A172 (cell line): ENCODE data around the gene GPBP1L1. TPM values are rescaled to one million over a fixed set of nuclear protein-coding genes. Genes with fewer than 3 reads are reported as not detected.
"Not testable (repeated sequence)": the region's sequence is repeated elsewhere in the genome, so short reads cannot be mapped to it uniquely, and the experiment has no call there.

Source experiments
- DNase-seq: peaks from one replicate; pipeline ENCODE4 v3.0.0-alpha.2; 2015; ENCODE audit warnings: low spot score
- total RNA-seq: library from RNA; depleted of rRNA; stranded (reverse); fragments of >200 nt; shearing (Covaris generic); gene quantifications from 2 replicates; pipeline ENCODE4 v1.2.3, GENCODE V29; 2014; rRNA removed

Gene GPBP1L1, protein sequence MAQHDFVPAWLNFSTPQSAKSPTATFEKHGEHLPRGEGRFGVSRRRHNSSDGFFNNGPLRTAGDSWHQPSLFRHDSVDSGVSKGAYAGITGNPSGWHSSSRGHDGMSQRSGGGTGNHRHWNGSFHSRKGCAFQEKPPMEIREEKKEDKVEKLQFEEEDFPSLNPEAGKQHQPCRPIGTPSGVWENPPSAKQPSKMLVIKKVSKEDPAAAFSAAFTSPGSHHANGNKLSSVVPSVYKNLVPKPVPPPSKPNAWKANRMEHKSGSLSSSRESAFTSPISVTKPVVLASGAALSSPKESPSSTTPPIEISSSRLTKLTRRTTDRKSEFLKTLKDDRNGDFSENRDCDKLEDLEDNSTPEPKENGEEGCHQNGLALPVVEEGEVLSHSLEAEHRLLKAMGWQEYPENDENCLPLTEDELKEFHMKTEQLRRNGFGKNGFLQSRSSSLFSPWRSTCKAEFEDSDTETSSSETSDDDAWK
- total RNA-seq = 64.5 and 103 TPM in 2 replicates

DNA sequence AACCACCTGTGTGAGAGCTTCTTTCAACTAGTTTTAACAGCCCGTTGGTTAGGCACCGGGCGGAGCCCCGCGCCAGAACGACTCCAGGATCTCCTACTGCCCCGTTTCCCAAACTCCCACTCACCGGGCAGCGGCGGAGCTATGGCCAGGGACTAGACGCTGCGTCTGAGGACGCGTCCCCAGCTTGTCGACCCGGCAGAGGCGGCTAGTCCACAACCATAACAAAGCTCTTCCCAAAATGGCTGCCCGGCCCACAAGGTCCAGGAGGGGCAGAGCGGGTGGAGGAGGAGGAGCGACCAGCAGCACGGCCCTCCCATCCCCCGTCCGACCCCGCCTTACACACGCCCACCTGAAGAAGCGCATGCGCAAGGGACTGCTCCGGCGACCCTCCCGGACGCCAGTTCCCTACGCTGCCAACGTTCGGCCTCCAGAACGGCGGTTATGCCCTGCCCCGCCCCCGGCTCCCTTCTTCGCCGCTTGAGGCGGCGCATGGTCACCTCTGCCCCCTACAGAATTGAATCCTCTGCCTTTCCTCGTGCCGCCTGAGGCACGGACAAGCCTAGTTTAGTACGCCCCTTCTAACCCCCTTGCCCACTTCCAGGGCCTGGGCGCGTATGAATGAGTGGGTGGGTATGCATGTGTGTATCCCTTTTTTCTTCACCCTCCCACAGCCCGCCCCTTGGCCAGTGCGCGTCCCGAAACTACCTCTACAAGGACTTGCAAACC, at the start of gene GPBP1L1:
Gene GPBP1L1, minus strand, starts transcription at position 246 of the 726 bp plus-strand sequence. CDS start 27,446 bp downstream, outside the sequence.
- peak; percentile 93 for DNase-seq

DNA sequence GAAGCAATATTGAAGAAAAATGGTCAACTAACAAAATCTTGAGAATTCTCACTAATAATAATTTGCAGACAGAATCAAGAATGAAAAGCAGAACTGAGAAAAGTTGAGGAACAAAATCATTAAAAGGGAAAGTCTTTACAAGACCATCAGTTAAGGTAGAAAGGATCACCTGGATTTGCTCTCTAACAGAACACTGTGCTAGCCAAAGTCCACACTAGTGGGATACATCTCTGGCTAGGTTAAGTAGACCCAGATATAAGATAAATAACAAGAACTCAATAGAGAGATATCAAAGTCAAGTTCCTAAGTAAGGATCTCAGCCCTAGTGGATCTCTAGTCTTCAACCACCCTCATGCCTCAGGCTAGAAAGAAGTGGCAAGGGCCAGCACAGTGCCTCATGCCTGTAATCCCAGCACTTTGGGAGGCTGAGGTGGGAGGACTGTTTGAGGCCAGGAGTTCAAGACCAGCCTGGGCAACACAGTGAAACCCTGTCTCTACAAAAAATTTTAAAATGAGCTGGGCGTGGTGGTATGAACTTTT, 44.5 kb upstream of the GPBP1L1 start:
- DNase-seq = no peak

DNA sequence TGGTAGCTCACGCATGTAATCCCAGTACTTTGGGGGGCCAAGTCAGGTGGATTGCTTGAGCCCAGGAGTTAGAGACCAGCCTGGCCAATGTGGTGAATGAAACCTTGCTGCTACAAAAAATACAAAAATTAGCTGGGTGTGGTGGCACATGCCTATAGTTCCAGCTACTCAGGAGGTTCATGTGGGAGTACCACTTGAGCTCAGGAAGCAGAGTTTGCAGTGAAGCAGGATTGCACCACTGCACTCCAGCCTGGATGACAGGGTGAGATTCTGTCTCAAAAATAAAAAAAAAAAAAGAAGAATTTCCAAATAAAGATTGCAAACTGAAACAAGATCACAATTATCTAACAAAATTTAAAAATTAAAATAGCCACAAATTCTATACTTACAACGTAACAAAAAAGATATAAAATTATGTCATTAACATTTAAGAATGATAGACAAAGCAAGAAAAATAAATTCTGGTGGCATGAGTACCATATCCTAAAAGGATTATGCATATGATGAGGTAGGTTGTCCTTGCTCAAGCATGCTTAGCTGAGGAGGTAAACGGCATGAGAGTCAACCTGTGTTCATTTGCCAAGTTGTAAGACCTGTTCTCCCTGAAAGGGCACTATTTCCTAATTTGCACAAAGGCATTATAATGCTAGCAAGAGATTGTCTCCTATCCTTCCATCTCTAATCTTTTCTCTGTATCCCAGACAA, 43.9 kb upstream of the GPBP1L1 start:
- no peak for DNase-seq

DNA sequence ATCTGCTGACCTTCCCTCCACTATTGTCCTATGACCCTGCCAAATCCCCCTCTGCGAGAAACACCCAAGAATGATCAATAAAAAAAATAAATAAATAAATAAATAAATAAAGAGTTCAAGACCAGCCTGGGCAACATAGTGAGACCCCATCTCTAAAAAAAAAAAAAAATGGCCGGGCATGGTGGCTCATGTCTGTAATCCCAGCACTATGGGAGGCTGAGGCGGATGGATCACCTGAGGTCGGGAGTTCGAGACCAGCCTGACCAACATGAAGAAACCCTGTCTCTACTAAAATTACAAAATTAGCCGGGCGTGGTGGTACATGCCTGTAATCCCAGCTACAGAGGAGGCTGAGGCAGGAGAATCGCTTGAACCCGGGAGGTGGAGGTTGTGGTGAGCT, 39.7 kb upstream of the GPBP1L1 start:
- not testable (repeated sequence) for DNase-seq

DNA sequence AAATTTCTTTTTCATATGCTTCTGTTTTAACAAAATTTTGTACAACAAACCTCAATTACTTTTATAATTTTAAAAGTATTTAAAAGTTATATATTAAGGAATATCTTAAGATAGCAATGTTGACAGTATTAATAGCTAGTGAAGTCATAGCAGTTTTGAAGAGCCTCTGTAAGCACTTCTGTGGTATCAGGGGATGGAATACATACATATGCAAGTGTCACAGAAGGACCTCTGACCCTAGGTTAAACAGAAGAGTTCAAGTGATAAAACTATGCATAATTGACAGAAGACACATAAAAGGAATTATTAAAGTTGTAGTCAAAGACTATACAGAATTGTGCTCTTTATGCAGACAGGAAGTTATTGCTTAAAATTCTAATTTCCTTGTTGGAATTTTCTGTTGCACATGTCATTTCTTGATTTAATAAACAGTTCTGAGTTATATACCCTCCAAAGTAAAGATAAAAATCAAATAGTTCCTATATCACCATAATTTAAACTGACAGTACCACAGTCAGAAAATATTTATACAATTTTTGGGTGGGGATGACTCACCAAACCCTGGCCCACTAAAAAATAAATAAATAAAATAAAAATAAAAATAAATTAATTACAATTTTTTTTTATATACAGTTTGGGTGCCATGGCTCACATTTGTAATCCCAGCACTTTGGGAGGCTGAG, 37.1 kb upstream of the GPBP1L1 start:
- DNase-seq = no peak

DNA sequence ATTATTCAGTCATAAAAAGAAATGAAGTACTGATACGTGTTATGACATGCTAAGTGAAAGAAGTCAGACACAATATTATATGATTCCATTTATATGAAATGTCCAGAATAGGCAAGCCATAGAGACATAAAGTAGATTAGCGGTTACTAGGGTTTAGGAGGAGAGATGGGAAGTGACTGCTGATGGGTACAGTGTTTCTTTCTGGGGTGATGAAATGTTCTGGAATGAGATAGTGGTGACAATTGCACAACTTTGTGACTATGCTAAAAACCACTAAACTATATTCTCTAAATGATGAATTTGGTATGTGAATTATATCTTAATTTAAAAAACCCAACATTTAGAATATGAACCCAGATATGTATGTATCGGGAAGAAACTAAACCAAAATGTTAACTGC, 36.5 kb upstream of the GPBP1L1 start:
- DNase-seq = no peak

DNA sequence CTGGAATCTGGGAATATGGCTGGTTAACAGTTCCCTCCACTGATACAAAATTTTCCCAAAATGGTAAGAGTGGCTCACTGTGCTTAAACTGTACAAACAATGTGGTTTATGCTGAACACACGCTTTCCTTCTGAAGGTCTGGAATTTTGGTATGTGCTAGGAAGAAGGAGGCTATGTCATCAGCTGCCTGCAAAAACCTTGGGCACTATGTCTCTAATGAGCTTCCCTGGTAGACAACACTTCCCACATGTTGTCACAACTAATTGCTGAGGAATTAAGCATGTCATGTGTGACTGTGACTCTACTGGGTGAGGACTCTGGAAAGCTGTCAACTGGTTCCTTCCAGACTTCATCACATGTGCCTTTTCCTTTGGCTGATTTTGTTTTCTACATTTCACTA, 34.9 kb upstream of the GPBP1L1 start:
- no peak for DNase-seq

DNA sequence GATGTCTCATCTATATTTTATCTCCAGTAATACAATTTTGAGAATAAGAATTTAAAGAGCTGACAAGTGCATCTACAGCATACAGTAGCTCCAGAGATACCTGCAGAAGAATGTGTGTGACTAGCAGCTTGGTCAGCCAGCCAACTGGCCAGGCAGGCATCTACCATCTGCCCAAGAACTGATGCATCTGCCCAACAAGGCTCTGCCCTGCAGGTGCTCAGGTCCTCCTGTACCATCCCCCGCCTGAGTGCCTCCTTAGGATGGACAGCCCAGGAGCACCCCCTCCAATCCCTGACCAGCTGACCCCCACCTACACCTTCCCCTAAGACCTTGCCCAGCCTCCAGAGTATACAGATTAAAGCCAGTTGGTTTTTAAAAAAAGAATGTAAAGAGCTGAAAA, 32.0 kb upstream of the GPBP1L1 start:
- no peak for DNase-seq

DNA sequence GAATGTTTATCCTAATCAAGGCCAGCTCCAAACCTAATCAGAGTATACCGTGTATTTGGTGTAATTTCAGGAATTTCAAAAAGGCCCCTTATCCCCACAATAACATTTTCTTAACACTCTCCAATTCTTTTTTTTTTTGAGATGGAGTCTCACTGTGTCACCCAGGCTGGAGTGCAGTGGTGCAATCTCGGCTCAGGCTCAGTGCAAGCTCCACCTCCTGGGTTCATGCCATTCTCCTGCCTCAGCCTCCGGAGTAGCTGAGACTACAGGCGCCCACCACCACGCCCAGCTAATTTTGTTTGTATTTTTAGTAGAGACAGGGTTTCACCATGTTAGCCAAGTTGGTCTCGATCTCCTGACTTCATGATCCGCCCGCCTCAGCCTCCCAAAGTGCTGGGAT, 31.1 kb upstream of the GPBP1L1 start:
- DNase-seq = not testable (repeated sequence)

DNA sequence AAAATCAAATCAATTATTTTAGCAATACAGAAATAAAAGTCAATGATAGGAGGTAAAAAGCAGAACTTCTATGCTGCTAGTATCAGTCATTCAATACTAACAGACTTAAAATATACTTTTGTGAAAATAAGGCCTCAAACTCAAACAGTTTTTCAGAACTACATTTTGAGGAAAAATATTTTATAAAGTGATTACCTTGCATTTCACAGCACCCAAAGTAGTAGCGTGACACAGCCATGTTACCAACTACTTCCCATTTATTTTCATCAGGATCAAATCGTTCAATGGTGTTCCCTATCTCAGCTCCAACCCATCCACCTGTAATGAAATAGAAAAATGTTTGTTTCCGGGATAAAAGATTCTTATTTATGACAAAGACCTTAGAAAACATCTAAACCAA, 30.4 kb upstream of the GPBP1L1 start:
- DNase-seq = no peak

DNA sequence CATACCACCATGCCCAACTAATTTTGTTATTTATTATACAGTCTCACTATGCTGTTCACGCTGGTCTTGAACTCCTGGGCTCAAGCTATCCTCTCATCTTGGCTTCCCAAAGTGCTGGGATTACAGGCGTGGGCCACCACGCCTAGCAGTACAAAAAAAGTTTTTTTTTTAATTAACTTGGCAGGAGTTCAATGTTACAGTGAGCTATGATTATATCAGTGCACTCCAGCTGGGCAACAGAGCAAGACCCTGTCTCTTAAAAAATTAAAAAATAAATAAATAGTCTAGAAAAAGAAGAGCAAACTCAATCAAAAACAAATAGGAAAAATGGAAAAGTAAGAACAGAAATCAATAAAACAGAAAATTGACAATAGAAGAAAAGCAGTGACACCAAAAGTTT, 27.4 kb upstream of the GPBP1L1 start:
- DNase-seq = no peak

DNA sequence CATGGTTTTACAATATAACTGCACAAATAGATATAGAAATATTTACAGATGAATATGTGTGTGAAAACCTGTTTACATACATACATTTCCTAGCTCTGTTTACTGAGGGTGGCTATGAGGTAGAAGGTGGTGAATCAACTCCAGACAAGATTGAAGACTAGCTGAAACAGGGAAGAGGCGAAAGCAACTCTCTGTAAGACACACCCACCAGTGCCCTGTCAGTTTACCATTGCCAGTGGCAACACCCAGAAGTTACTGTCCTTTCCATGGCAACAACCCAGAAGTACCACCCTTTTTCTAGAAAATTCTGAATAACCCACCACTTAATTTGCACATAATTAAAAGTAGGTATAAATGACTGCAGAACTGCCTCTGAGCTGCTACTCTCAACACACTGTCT, 18.3 kb upstream of the GPBP1L1 start:
- DNase-seq = no peak

DNA sequence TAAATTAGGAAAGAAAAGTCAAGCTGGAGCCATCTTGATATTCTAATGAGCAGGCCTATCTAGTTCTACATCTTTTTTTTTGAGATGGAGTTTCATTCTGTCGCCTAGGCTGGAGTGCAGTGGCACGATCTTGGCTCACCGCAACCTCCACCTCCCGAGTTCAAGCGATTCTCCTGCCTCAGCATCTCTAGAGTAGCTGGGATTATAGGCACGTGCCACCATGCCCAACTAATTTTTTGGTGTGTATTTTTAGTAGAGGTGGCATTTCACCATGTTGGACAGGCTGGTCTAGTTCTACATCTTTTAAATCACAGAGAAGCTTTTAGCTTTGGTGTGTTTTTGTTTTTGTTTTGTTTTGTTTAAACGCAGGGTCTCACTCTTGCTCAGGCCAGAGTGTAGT, 8.5 kb upstream of the GPBP1L1 start:
- no peak for DNase-seq

DNA sequence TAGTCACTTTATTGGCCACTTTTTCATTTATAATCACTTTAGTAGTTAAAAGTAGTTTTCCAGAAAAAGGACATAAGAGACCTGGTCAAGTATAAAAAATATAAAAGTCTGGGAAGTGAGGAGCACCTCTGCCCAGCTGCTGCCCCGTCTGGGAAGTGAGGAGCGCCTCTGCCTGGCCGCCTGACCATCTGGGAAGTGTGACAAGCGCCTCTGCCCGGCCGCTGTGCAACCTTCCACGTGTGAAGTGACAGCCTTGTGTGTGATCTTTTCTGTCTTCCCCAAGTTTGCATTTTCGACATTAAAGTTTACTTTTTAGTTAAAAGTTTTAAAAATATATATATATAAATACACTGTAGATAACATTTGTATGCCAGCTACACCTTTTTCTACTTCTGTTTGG, 7.5 kb upstream of the GPBP1L1 start:
- not testable (repeated sequence) for DNase-seq

DNA sequence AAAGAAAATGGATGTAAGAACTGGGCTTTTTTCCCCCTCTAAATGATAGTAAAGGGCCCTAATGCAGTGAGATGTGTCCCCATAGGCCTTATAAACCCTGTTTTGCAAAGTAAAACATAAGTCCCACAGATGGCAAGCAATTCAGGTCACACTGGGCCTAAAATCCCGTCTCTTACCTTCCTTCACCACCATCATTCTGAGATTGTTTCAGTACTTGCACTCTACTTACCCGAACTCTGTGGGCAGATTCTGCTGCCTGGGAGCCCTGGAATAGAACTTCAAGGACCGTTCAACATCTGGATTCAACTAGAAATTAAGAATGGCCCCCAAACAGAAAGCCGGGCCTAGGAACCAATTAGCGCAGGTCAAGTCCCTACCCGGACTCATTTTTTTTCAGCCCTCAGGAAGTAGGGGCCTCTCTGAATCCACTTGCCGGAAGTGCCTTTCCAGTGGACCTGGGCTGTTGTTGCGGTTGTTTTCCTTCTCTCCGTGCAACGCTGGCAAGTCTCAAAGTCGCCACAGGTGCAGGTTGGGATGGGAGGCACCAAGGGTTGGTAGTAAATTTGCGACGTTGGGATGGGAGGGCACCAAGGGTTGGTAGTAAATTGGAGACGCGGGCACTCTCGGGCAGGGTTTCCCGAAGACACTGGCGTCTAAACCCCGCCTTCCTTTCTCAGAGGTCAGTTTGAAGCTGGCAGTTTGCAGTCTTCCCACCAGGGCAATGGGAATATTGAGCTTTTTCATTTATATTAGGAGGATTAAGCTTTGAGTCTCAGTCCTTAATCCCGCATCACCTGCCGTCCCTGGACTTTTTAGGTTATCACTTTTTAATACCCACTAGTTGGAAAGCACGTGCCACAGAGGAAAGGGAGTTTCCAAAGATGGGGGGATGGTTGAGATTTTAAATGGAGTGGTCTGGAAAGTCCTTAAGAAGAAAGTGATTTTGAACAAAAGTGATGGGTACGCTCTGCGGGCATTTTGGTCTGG, 1.7 kb upstream of the GPBP1L1 start, which contains the start of gene TMEM69:
Gene TMEM69, plus strand, starts transcription at position 428 of the 987 bp plus-strand sequence. CDS start 2,888 bp downstream, outside the sequence.
- peak; percentile 75 for DNase-seq

DNA sequence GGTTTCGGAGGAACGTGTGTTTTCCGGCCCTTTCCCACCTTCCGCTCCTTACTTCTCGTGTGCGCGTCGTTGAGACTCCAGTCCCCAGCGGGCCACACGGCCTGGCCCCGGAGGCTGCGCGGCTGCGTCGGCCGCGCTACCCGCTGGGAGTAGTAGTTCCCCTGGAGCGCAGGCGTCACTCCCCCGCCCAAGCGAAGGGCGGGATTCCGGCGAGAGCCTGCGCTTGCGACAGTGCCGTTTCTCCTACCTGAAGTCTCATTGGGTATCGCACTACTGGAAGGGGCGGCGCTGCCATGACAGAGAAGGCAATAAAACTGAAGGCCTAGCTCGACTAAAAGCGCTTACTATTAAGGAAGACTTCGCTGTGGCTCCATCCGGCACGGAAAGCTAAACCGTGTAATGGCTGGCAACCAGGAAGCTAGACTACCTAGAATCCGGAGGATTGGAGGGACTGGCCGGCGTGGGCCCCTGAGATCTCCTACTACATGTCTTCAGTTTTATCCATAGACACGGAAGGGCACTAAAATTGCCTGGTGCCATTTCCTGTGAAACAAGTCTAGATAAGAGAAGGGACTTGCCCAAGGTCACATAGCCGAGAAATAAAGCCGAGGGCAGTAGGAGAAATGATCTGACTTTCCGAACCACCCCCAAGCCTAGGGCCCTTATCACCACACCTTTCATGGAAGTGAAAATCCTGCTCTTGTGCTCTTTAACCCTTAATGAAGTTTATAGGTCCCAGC, 851 bp upstream of the GPBP1L1 start:
- DNase-seq = peak; percentile 95

DNA sequence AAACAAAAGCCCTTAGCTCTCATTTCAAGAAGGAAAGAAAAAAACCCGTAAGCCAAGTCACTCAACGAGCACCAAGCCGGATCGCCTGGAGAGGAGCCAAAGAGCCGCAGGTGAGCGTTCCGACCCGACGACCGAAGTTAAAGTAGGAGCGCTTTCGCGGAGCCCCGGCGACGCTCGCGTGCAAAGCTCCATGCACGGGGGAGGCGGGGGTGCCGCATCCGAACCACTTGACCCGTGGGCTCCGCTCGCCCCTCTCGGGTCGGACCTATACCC, 382 bp downstream of the GPBP1L1 start:
- DNase-seq = no peak

DNA sequence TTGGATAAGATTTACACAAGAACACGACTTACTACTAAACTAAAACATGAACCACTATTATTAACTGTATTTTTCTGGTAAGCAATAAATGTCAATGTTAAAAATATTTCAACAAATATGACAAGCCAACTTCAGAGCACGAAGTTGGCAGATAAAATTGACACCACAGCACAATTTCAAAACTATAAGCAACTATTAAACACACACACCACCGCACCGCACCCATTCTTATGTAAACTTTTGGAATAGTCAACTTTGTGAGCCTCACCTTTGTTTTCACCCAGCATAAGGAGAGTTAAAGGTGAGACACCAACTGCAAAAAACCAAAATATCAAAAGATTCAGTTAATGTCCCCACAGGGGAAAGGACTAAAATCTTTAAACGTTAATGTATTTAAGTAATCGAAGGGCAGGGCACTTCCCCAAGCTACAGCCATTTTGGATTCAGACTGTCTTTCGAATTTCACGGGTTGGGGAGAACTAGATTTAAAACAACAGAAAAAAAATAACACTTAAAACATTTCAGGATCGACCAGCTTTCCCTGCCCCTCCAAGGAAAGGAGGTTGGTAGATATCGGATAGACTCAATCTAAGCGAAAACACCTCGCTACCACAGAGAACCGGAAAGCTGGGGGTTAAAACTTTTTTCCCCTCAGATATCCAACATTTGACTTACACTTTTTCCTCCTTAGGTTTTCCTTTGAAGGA, 872 bp downstream of the GPBP1L1 start:
- peak; percentile 4 for DNase-seq

DNA sequence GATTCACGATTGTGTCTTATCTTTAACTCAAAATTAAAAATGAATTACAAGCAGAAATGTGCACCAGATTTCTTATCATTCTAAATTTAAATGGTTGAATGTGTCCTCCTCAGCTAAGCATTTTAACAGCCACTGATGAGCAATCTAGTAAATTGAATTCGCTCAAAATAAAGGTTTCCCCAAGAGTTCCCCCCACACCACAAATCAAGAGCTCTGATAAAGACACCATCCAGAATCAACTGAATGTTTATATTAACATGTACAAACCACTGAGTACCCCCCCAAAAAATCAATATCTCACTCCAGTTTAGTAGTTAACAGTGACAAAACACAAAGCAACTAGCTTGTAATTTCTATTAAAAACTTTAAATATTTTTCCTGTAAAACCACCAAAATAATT, 1.9 kb downstream of the GPBP1L1 start:
- DNase-seq = no peak
